ENCODE data around the gene FBXW2.

GRCh38 chr9:120841930-120842684 is 48.9 kb upstream of the FBXW2 start:
- no peak for TF ChIP-seq EZH2phosphoT487 (IDR thresholded peaks at IDR 0.05; ENCODE audit: insufficient read depth, low read depth)
- TF ChIP-seq EZH2 (IDR thresholded peaks at IDR 0.05; ENCODE audit: insufficient read depth, poor library complexity, severe bottlenecking) = no peak

Data from GM23248 (cell line).